ENCODE data around the gene BRD3.
A peak's percentile ranks its signal among the peaks of the same experiment; 100 is the strongest.

BRD3 gene

DNA sequence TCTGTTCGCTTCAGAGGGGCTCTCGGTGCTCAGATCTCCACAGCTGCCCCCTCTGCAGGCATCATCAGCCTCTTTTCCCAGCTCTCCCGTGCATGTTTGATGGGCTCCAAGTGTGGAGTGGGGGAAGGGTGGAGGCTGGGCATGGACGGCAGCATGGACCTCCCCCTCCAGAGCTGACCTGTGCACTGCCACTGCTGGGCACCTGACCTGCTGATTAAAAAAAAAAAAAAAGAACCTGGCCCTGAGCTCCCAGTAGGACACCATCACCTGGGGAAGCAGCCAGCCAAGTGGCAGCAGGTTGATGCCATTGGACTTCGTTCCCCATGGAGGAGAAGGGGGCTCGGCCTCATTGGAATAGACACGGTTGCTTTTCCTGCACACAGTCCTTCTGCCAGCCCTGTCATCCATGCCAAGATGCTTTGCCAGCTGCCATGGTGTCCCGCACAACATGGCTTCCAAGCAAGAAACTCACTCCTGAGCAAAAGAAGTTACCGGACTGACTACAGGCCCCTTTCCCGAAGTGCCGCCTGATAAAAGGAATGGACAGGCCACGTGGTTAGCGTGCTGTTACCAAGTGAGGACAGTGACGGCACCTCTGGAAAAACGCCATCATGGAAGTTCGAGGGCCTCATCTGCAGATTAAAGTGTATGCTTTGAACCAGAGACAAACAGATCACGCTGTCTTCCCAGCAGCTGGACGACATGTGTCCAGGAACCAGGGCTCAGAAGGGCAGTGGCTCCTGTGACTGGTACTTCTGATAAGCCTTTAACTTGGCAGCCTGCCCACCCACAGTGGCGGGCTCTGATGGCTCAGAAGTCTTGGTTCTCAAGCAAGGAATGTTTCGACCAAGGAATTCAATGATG lies 57.3 kb downstream of the BRD3 start:
- peak; percentile 46 for DNase-seq

DNA sequence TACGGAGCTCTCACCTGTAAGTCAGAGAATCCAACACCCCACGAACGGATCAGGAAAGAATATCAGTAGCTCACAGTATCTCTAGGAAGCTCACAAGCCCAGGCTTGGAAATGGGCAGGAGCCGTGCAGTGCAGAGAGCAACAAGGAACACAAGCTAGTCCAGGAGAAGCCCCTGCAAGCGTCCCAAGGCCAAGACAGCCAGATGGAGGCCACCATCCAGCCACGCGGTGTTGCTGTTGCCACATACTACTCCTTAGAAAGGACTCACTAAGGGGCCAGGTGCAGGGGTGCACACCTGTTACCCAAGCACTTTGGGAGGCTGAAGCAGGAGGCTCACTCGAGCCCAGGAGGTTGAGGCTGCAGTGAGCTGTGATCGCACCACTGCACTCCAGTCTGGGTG lies 60.3 kb downstream of the BRD3 start:
- no peak for DNase-seq

DNA sequence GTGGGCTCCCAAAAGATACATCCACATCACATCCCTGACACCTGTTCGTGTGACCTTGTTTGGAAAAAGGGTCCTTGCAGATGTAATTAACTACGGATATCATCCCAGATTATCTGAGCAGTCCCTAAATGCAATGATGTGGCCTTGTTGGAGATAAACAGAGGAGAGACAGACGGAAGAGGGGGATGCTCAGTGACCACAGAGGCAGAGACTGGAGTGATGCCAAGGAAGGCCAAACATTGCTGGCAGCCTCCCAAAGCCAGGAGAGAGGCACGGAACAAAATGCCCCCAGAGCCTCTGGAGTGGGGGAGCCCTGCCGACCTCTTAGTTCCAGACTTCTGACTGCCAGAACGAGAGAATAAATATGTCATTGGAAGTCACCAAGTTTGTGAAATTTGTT lies 60.7 kb downstream of the BRD3 start:
- DNase-seq: peak; percentile 79

DNA sequence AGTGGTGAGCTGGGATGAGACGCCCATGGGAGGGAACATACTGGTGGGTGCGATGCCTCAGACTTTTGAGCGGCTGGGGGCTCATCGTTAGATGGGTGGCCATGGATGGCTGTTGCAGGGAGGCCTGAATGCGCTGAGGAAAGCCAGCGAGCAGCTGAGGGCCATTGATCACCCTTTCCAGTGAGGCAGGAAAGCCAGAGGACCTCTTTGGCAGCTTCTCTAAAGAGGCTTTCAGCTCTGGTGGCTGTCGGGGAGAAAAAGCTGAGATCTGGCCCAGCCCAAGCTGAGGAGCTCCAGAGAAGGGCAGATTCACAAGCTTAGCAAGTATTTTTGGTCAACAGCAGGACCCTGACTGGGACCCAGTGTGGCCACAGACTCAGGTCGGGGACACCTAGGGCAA lies 62.4 kb downstream of the BRD3 start:
- no peak for DNase-seq

DNA sequence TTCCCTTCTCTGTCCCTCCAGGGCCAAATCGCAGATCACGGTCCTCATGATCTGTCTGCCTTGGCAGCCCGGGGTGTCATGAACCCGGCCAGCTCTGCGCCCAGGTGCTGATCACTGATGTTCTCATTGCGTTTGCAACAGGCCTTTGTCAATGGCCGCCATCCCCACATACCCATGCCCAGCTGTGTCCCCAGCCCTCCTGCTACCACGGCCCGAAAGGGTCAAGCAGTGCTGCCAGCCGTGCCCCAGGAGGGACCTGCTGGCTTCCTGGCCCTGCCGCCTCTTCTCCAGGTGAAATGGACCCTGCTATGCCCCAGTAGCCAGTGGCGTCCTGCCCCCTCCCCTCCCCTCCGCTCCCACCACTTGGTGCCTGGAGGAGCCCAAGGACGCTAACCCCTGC lies 62.9 kb downstream of the BRD3 start:
- no peak for DNase-seq

DNA sequence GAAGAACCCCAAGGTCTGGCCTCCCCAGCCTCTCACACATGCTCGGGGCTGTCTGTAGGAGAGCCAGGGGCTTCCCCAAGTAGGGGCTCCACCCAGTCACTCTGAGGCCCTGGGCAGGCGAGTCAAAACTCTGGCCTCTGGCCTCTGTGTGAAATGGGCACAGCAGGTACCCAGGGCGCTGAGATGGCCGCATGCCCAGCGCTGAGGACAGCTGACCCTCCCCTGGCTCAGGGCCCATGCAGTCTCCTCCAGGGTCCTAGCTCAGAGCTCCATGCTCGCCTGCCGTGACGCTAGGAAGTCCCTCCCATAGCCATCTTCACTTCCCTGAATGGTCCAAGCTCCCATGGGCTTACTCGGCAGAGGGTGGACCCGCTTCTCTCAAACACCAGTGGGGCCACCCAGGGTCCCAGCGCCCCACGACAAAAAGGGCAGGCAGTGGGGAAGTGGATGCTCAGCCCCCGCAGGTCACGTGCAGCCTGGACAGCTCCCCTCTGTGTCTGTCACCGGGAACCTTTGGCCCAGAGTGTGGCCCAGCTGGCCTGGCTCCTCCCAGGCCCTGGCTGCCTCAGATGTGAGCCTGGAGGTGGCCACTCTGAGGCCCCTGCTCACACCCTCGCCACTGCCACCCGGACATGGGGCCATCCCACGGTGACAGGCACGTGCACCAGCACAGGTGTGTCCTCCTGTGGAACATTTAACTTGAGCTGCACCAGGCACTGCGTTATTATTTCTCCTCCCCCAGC lies 63.5 kb downstream of the BRD3 start:
- DNase-seq: no peak

DNA sequence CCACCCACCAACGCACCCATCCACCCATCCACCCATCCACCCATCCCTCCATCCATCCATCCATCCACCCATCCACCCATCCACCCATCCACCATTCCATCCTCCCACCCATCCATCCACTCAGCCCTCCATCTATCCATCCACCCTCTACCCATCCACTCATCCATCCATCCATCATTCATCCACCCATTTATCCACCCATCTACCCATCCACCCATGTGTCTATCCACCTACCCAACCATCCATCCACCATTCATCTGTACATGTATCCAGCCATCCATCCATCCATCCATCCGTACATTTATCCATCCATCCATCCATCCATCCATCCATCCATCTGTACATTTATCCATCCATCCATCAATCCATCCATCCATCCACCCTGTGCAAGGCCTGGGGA lies 64.6 kb downstream of the BRD3 start:
- DNase-seq: no peak

DNA sequence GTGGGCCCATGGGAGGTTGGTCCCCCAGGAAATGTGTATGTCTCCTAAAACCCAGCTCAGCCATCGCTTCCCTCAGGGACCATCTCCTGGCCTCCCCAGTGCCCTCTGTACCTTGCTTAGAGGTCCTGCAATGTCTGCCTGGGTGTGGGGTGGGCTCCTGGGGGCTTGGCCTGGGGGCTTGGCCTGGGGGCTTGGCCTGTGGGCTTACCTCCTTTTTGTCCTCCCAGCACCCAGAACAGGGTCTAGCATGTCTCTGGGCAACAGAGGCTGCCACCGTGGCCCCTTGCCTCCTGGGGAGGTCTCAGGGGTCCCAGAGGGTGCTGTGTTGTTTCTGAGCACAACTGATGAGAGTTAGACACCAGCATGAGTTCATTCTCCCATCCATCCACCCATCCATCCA lies 65.0 kb downstream of the BRD3 start:
- no peak for DNase-seq

DNA sequence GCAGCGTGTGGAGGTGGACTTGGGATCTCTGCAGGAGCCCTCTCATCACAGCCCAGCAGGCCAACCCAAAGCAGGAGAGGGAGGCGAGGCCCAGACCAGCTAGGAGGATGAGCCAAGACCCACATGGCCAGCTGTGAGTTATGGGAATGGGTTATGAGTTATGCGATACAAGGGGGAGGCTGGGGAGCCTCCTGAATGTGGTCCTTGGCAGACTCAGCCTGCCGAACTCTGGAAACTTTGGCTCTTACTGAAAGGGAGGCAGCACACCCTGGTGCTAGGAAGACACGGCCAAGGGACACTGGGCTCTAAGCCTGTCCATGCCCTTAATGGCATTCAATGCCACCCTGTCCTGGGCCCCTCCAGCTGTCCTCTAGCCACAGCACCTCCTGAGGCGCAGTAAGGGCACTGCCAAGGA lies 68.0 kb downstream of the BRD3 start:
- no peak for DNase-seq

DNA sequence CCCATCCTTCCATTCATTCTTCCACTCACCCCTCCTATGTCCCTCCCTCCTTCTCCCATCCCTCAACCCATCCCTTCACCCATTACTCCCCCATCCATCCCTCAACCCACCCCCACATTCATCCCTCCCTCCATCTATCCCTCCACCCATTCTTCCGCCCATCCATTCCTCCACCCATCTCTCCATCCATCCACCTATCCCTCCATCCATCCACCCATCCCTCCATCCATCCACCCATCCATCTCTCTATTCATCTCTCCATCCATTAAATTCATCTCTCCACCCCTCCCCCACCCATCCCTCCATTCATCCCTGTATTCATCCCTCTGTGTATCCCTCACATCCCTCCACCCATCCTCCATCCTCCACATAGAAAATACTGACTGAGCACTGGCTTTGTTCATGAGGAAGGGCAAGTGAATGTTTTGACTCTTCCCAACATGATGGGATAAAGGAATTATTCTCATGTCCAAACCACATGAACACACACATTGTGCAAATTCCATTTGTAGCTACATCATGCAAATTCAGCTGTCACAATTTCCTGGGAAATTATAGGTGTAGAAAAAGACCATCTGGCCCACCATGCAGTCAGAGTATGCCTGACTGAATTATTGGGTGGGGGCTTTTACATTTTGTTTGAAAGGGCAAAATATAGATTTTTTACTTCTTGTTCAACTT lies 68.8 kb downstream of the BRD3 start:
- no peak for DNase-seq

DNA sequence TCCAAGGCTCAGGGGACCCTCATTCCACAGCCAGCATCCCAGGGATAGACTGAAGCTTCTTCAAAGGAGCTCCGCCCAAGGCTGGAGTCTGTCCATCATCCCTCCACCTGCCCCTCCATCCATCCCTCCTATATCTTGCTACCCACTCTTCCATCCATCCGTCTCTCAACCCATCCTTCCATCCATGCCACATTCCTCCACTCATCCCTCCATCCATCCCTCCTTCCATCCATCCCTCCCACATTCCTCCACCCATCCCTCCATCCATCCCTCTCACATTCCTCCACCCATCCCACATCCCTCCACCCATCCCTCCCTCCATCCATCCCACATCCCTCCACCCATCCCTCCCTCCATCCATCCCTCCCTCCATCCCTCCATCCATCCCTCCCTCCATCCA lies 70.2 kb downstream of the BRD3 start:
- DNase-seq: no peak

DNA sequence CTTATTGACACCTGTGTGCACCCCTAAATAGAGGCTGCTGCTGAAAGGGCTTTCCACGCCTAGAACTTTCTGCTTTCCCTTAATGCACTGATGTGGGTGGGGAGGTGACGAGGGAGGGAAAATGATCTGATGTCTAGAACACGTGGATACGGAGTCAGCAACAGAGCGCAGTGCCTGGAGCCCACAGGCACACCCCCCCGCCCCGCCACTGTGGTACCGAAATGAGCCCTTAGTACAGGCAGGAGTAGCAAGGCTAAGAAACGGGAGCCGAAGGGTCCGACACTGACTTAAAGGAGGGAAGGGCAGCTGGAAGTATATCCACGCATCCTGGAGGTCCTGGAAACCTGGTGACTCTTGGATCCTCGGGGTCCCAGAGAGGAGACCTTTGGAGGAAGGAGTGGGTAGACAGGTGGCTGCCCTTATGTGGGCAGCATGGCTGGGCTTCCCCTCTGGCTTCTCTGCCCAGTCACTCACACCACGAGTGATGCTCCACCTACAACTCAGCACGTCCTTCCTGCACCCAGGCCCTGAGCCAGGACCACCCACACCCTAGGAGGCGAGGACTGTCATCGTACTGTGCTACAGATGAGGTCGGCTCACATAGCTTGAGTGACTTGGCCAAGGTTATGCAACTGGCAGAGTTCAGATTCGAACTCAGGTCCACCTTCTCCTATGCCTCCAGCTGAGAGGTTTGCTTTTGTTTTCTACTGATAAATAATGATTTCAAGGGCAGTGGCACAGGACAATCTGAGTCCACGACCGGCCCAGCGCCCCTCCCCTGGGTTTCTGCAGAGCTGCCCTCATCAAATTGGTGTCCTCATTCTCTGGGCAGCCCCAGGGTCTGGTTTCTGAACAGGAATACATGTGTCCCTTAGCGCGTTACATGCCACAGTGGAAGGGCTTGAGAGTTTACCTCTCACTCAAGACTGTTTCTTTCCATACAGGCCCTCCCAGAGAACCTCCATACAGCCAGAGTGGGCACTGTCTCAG lies 71.0 kb downstream of the BRD3 start:
- DNase-seq: no peak

DNA sequence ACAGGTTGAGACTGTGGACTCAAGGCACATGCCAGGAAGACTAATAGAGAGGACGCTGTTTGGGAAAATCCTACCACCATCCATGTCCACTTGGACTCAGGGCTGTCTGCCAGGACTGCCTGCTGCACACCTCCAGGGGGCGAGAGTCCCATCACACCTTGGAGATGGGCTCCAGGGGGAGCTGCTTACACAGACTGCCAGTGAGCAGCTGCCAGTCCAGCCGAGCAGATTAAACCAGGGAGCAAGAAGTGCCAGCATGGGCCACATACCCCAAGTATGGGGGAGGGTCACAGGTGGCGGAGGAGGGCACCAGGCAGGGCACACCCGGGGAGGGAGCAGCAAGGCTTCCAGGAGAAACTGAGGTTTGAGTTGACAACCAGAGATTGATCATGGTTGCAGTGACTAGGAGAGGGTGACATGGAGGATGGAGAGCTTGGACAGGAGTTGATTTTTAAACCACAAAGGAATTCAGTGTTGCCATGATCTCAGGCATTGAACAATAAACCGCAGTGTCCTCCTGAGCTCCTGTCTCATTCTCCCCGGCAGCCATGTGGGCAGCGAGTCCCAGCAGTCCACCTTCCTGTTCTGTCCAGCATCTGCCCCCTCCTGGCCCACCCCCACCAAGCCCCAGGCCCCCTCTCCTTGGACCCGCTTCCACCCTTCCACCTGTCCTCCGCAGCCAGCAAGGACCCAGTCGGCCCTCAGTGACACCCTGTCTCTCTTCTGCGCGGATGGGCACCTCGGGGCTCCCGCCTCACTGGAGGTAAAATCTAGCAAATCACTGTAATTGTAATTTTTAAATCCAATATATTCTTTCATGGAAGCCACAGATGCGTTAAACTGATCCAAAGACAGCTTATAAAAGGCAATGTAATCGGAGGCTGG lies 72.6 kb downstream of the BRD3 start:
- peak; percentile 35 for DNase-seq

DNA sequence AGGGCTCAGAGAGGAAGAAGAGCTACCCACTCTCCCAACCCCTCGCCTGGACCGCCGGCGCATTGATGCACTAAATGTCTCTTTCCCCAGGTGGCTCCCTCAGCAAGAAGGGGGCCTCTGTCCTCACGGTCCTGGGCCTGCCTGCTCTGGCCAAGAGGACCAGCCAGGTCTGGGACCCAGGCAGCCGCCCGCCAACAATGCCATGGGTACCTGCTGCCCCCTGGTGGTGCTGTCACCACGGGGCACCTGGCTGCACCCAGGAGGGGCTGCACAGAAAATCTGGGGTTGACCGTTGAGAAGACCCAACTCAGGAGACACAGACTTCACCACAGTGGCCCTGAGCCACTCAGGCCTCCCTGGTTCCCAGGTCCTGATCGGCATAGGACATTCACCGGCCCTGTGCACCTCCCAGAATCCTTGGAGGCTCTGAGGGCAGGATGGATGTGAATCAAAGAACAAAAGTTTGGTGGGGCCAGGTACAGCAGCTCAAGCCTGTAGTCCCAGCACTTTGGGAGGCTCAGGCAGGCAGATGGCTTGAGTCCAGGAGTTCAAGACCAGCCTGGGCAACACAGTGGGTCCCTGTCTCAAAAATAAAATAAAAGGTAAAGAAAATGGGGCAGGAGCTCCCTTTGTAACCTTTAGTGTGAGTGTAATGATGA lies 73.3 kb downstream of the BRD3 start:
- peak; percentile 42 for DNase-seq

DNA sequence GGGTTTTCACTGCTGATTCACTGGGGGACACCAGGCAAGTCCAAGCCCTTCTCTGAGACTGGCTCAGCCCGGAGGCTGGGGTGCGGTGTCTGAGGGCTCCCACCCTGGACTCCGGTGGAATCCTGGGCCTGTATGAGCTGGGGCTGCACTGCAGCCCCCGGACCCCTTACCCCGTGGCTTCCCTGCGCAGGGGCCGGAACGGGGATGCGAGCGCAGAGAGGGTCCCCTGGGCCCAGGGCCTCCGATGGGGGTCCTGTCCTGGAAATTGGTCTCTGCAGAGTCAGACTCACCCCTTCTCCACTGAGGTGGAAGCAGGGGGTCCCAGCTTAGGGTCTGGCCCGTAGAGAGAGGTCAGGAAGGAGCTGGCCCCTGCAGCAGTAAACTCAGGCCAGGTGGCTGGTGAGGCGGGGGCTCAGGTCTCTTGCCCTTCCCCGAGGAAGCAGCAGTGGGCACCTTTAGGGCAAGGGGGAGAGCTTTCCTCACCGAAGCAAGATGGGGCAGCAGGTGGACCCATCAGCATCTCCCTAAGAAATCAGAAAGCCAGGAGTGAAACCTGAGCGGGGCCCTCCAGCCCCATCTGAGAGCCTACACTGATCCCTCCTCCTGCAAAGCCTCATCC lies 74.1 kb downstream of the BRD3 start:
- no peak for DNase-seq

DNA sequence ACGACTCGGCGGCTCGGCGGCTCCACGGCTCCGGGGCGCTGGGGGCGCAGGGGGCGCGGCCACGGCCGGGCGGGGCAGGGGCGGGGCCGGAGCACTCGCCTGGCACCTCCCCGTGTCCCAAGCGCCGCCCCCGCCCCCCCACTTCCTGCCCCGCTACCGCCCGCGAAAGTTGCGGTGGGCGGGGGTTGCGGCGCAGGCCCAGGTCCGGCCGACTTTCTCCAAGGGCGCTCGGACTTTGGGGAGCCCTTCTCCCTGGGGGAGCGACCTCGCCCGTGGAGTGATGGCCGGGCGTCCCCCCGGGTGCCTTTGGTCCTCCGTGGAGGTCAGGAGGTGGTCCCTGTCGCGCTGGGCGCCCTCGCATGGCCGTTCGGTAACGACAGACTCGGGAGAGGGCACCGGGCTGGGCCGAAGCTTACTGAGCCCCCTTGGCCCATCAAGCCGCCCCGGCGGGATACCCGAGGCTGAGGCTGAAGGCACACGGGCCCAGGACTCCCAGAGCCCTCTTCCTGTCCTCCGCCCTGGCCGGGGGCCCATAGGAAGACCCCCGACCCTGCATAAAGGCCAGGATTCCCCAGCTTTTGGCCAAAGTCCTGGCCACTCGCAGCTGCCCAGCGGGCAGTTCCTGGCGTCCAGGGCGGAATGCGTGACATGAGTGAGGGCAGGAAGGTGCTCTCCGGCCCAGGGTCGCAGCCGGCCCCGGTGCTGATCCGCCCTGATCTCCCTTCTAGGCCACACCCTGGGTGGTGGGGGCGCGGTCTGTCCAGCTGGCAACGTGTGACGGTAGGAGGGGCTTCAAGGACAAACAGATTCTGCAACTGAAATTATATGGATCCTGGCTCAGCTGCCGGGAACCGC lies 74.8 kb downstream of the BRD3 start:
- peak; percentile 86 for DNase-seq

DNA sequence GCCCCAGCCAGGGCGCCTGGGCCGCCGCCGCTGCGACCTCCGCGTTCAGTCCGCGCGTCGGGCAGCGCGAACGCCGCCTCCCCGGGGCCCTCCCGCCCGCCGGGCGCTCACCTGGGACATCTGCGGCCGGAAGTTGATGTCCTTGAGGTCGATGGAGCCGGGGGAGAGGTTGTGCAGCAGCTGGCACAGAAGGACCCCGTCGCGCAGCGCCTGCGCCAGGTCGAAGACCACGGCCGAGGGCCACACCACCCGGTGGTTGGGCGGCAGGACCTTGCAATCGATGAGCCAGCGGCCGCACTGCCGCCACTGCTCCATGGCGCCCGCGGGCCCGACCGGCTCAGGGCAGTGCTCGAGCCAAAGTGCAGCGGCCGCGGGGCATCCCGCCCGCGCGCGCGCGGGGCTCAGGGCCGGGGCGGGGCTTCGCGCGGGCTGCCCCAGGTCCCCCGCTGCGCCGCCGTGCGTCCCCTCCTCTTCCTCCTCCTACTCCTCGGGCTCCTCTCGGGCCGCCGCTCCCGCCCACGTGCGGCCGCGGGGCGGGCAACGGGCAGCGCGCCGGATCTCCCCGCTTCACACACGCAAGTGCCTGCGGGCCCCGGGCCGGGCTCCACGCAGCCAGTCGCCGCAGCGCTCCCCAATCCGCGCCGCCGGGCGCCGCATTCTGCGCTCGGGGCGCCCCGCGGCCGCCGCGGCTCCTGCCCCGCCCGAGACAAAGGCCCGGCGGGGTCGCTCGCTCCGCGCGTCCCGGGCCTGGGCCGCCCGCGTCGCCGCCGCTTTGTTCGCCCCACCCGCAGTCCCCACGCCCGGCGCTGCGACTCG lies 75.7 kb downstream of the BRD3 start, which contains the start of gene VAV2:
Gene VAV2, minus strand, starts transcription at position 361 of the 816 bp plus-strand sequence. Its CDS starts 46 bp downstream, at position 315.
- DNase-seq: peak; percentile 36

DNA sequence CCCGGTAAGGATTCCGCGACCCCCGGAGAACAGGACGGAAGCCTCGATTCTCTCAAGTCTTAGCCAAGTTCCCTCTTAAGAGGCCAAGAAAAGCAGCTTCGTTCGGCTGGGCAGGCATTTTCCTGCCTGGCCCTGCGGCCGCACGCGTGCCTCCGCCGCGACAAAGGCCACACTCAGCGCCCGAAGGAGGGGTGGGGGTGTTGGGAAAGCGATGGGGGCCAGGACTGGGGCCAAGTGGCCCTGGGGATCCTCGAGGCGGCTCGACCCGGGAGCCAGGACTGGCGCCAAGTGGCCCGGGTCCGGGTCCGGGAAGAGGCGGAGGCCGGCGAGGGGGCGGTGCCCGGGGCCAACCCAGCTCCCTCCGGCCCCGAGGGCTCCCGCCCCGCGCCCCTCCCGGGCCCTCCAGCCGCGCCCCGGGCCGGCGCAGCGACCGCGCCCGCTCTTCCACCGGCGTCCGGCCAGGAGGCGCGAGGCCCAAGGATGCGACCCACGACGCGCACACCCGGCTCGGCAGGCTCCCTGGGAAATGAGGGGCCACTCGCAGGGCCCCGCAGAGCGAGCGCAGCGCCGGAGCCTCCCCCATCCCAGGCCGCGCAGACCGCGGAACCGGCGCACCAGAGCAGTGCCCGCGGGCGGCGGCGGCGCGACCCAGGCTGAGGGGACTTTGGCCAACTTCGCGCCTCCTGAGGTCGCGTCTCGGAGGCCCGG lies 76.5 kb downstream of the BRD3 start:
- no peak for DNase-seq

Data from DMS79 treated with DMSO at 0.1 percent for 48 hours (cell line).